Smooth muscle cell (in vitro differentiated cells): ENCODE data around the gene USP12. TPM values are rescaled to one million over a fixed set of nuclear protein-coding genes. Genes with fewer than 3 reads are reported as not detected.

Source experiments
- DNase-seq: peaks from one replicate; lab custom pipeline; 2025; ENCODE audit not compliant: unreplicated experiment; lab: John Stamatoyannopoulos, UW
- H2AFZ ChIP-seq: fragments of 200-600 bp; sonication (generic); 2 replicates; pipeline ENCODE4 v1.6.0; 2016; ENCODE audit warnings: antibody characterized with exemption, low read depth, mild to moderate bottlenecking
- H3F3A ChIP-seq: fragments of 200-600 bp; sonication (generic); 2 replicates; pipeline ENCODE4 v1.6.0; 2017; ENCODE audit warnings: antibody characterized with exemption, low read depth
- H3K27ac ChIP-seq: fragments of 200-600 bp; sonication (generic); 2 replicates; pipeline ENCODE4 v1.5.1; 2016; ENCODE audit warnings: low read depth, mild to moderate bottlenecking
- H3K27me3 ChIP-seq: fragments of 200-600 bp; sonication (generic); 2 replicates; pipeline ENCODE4 v1.6.1; 2016; ENCODE audit warnings: low read depth, mild to moderate bottlenecking
- H3K36me3 ChIP-seq: fragments of 200-600 bp; sonication (generic); 2 replicates; pipeline ENCODE4 v1.5.1; 2016; ENCODE audit warnings: low read depth
- H3K4me1 ChIP-seq: fragments of 200-600 bp; sonication (generic); 2 replicates; pipeline ENCODE4 v1.5.1; 2016; ENCODE audit warnings: low read depth
- H3K4me2 ChIP-seq: fragments of 200-600 bp; sonication (generic); 2 replicates; pipeline ENCODE4 v1.6.0; 2016; ENCODE audit warnings: mild to moderate bottlenecking
- H3K4me3 ChIP-seq: fragments of 200-600 bp; sonication (generic); 2 replicates; pipeline ENCODE4 v1.5.1; 2016; ENCODE audit warnings: mild to moderate bottlenecking
- H3K79me2 ChIP-seq: fragments of 200-600 bp; sonication (generic); 2 replicates; pipeline ENCODE4 v1.6.0; 2016; ENCODE audit warnings: low read depth, mild to moderate bottlenecking
- H3K9ac ChIP-seq: fragments of 200-600 bp; sonication (generic); 2 replicates; pipeline ENCODE4 v1.6.0; 2016; ENCODE audit warnings: low read depth
- H3K9me3 ChIP-seq: fragments of 200-600 bp; sonication (generic); replicated peaks from 2 replicates; pipeline ENCODE4 v1.5.1; 2016; ENCODE audit warnings: low read depth
- H4K20me1 ChIP-seq: fragments of 200-600 bp; sonication (generic); 2 replicates; pipeline ENCODE4 v1.6.0; 2016; ENCODE audit warnings: low read depth
- WGBS: methylation state at CpG from one replicate; pipeline ENCODE4 v1.1.7; 2016; ENCODE audit warnings: low lambda C conversion rate; 5-methylcytosine and 5-hydroxymethylcytosine counted together
- polyA plus RNA-seq: library from polyadenylated mRNA; unstranded; fragments of >200 nt; fragmentation: Nextera tagmentation; extraction: Ambion mirVana; gene quantifications from 2 replicates; pipeline ENCODE4 v1.2.1, GENCODE V29; 2016
- total RNA-seq: library from RNA; depleted of rRNA; stranded (reverse); fragments of >200 nt; gene quantifications from 2 replicates; pipeline ENCODE4 v1.2.3, GENCODE V29; 2014
- TF ChIP-seq, protein P1 (sequence below): fragments of 200-600 bp; sonication (generic); IDR thresholded peaks from 2 replicates; pipeline ENCODE4 v1.5.1; 2017; ENCODE audit warnings: borderline replicate concordance, mild to moderate bottlenecking, antibody characterized with exemption; ENCODE audit not compliant: insufficient read depth, poor library complexity, severe bottlenecking

Gene USP12
- total and polyA plus RNA-seq, 2 experiments from 2014 or later = 11.3 to 19.9 TPM

DNA sequence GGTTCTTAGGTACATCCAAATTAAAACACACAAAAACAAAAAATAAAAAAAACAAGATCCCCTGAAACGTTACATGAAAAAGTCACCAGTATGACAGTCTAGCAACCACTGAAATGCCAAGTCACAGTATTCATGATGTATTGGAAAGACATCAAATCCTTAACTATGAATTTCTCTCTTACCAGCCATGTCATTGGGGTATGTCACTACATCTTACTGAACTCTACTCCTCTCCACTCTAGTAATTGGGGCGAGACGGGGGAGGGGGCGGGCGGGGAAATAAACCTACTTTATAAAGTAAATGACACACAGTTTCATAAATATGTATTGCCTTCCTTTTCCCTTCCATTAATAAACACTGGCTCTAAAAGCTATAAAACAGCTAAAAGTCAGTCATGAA is 65.5 kb downstream of the USP12 start:
- H2AFZ ChIP-seq = no peak overlapping the region
- no peak overlapping the region for H3K27ac ChIP-seq
- H3K36me3 ChIP-seq = peaks cover 2% of the 10 kb centered on the region
- TF ChIP-seq, protein P1, sequence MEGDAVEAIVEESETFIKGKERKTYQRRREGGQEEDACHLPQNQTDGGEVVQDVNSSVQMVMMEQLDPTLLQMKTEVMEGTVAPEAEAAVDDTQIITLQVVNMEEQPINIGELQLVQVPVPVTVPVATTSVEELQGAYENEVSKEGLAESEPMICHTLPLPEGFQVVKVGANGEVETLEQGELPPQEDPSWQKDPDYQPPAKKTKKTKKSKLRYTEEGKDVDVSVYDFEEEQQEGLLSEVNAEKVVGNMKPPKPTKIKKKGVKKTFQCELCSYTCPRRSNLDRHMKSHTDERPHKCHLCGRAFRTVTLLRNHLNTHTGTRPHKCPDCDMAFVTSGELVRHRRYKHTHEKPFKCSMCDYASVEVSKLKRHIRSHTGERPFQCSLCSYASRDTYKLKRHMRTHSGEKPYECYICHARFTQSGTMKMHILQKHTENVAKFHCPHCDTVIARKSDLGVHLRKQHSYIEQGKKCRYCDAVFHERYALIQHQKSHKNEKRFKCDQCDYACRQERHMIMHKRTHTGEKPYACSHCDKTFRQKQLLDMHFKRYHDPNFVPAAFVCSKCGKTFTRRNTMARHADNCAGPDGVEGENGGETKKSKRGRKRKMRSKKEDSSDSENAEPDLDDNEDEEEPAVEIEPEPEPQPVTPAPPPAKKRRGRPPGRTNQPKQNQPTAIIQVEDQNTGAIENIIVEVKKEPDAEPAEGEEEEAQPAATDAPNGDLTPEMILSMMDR = no peak
- H3K9ac ChIP-seq = no peak overlapping the region
- H3K4me3 ChIP-seq = no peak overlapping the region
- H3K79me2 ChIP-seq = peaks cover 27% of the 10 kb centered on the region
- no peak overlapping the region for H3K4me2 ChIP-seq
- no peaks in the 10 kb centered on the region for H3K9me3 ChIP-seq
- no peaks in the 10 kb centered on the region for H3K27me3 ChIP-seq
- no peak for DNase-seq
- H3K4me1 ChIP-seq = no peaks in the 10 kb centered on the region
- 99% methylated on average over 5 of the region's 5 CpGs for WGBS
- peaks cover 45% of the 10 kb centered on the region for H4K20me1 ChIP-seq
- H3F3A ChIP-seq = no peaks in the 10 kb centered on the region

DNA sequence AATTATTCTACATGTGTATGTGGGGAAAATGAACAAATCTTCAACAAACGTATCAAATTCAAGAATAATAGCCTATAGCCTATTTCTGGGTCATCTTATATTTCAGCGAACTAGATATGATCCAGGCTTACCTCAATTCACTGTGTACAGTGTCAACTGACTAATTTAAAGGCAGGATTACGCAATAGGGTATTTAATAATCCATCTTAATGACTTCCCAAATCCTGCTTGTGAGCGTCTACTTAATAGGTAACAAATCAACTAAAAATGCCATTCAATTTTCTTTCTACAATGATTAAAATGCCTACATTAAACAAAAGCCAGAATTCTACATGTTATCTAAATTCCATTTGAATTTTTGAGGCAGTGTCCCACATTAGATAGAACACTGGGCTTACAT is 67.0 kb downstream of the USP12 start:
- Histone ChIP-seq H3K36me3 (peaks cover 7% of the 10 kb centered on the region), H3K79me2 (peaks cover 22% of the 10 kb centered on the region), H3K9ac (no peak overlapping the region), H3K27me3 (no peaks in the 10 kb centered on the region), H3K4me1 (no peaks in the 10 kb centered on the region), H3K27ac (no peak overlapping the region), H3K9me3 (no peaks in the 10 kb centered on the region), H3K4me3 (no peak overlapping the region), H3K4me2 (no peak overlapping the region), H2AFZ (no peak overlapping the region), H3F3A (no peaks in the 10 kb centered on the region), H4K20me1 (peaks cover 40% of the 10 kb centered on the region)
- no peak for DNase-seq
- WGBS = 83% methylated on average over 4 of the region's 4 CpGs
- TF ChIP-seq, protein P1 = no peak

DNA sequence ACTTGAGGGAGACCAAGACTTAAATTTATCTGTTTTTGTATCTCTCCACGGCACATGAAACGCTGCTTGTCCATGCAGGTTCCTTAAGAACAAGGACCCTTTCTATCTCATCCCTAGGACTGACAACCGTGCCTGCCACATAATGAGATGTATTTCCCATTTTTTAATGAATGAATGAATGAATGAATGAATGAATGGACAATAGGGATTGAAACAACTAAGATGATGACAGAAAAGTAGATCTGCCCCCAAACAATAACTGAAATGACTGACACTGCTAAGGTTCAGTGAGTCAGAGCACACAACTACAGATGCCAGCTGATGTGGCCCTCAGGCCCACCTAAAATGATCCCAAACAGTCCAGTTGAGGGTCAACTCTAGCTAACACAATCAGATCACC is 69.8 kb downstream of the USP12 start:
- TF ChIP-seq, protein P1 = no peak
- H3K9ac ChIP-seq = no peak overlapping the region
- H3K27me3 ChIP-seq = no peaks in the 10 kb centered on the region
- H3K36me3 ChIP-seq = peaks cover 7% of the 10 kb centered on the region
- no peak overlapping the region for H2AFZ ChIP-seq
- DNase-seq = no peak
- H3K9me3 ChIP-seq = no peaks in the 10 kb centered on the region
- no peaks in the 10 kb centered on the region for H3F3A ChIP-seq
- H3K4me1 ChIP-seq = no peaks in the 10 kb centered on the region
- H3K27ac ChIP-seq = no peak overlapping the region
- no peak overlapping the region for H3K4me2 ChIP-seq
- 96% methylated on average over 3 of the region's 3 CpGs for WGBS
- peaks cover 15% of the 10 kb centered on the region for H3K79me2 ChIP-seq
- peaks cover 31% of the 10 kb centered on the region for H4K20me1 ChIP-seq
- H3K4me3 ChIP-seq = no peak overlapping the region

DNA sequence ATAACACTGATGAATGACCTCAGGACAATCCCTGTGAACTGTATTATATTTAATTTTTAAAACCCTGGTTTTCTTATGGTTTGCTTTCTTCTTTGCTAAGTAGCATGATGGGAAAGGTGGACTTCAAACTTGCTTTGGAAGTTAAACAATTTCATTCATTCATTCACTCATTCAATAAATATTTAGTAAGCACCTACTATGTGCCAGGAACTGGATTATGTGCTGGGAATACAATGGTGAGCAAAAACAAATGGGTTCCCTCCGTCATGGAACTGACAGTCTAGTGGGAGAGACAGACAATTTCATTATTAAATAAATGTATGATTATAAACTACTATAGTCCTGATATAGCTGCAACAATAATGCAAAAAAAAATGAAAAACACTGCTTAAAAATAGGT is 70.3 kb downstream of the USP12 start:
- no peak overlapping the region for H3K4me3 ChIP-seq
- H2AFZ ChIP-seq = no peak overlapping the region
- H4K20me1 ChIP-seq = peaks cover 25% of the 10 kb centered on the region
- H3K27ac ChIP-seq = no peak overlapping the region
- H3K9me3 ChIP-seq = no peaks in the 10 kb centered on the region
- TF ChIP-seq, protein P1 = no peak
- peaks cover 10% of the 10 kb centered on the region for H3K79me2 ChIP-seq
- H3K4me2 ChIP-seq = no peak overlapping the region
- H3K36me3 ChIP-seq = peaks cover 7% of the 10 kb centered on the region
- 97% methylated on average over 1 of the region's 1 CpG for WGBS
- no peaks in the 10 kb centered on the region for H3K4me1 ChIP-seq
- no peak for DNase-seq
- no peaks in the 10 kb centered on the region for H3K27me3 ChIP-seq
- H3K9ac ChIP-seq = no peak overlapping the region
- no peaks in the 10 kb centered on the region for H3F3A ChIP-seq
